Measurements from ENCODE around the gene INPP5B. TPM values are rescaled to one million over a fixed set of nuclear protein-coding genes. Genes with fewer than 3 reads are reported as not detected.
"Not testable (repeated sequence)": the region's sequence is repeated elsewhere in the genome, so short reads cannot be mapped to it uniquely, and the experiment has no call there.

The INPP5B gene
- total and polyA plus RNA-seq, 12 donors: 4.1 to 17.3 (median 12.5) TPM

GRCh38 chr1:37944816-37945215, 2.0 kb downstream of the INPP5B start:
- no peak overlapping the region for H3K4me3 ChIP-seq
- DNase-seq: no peak
- no peak for TF ChIP-seq CTCF (IDR thresholded peaks at IDR 0.05)
- H3K9me3 ChIP-seq: no peaks in the 10 kb centered on the region
- no peak for ATAC-seq
- H3K36me3 ChIP-seq: peaks cover 0 to 56% (median 32%) of the 10 kb centered on the region in 9 donors
- H3K27ac ChIP-seq: peak overlapping the region in 3 of 10 donors; percentile 94 to 97 (median 94)
- no peaks in the 10 kb centered on the region for H3K27me3 ChIP-seq
- H3K4me1 ChIP-seq: peaks cover 5 to 30% (median 19%) of the 10 kb centered on the region in 9 donors
- intact Hi-C loops (cut with DNase I): no loop called here
- 91 to 96% methylated on average over 5 of the region's 5 CpGs for WGBS, 2 donors

GRCh38 chr1:37944086-37944763, 2.6 kb downstream of the INPP5B start:
- 76 to 89% methylated on average over 4 of the region's 4 CpGs for WGBS, 2 donors
- H3K27ac ChIP-seq: no peak overlapping the region
- intact Hi-C loops (cut with DNase I): no loop called here

GRCh38 chr1:37940299-37940947, 6.4 kb downstream of the INPP5B start:
- no peak overlapping the region for H3K4me3 ChIP-seq
- no peak for DNase-seq
- H3K4me1 ChIP-seq: peaks cover 0 to 7% (median 6%) of the 10 kb centered on the region in 9 donors
- H3K27me3 ChIP-seq: no peaks in the 10 kb centered on the region
- no peak overlapping the region for H3K27ac ChIP-seq
- peak in 2 of 8 donors; percentile 17 to 62 for ATAC-seq
- H3K9me3 ChIP-seq: no peaks in the 10 kb centered on the region
- no peak for TF ChIP-seq CTCF (IDR thresholded peaks at IDR 0.05)
- H3K36me3 ChIP-seq: peaks cover 0 to 97% (median 39%) of the 10 kb centered on the region in 9 donors
- intact Hi-C loops (cut with DNase I): no loop called here
- WGBS, 2 donors: 67 to 70% methylated on average over 5 of the region's 5 CpGs

More at GRCh38 chr1:37944086-37944763, 2.6 kb downstream of the INPP5B start:
- DNase-seq (no peak), ATAC-seq (no peak)
- no peaks in the 10 kb centered on the region for H3K9me3 ChIP-seq
- H3K4me1 ChIP-seq: peaks cover 5 to 30% (median 19%) of the 10 kb centered on the region in 9 donors
- H3K36me3 ChIP-seq: peaks cover 0 to 62% (median 33%) of the 10 kb centered on the region in 9 donors
- H3K27me3 ChIP-seq: no peaks in the 10 kb centered on the region
- no peak overlapping the region for H3K4me3 ChIP-seq
- no peak for TF ChIP-seq CTCF (IDR thresholded peaks at IDR 0.05)

- H3K27me3 ChIP-seq; H3K4me1 ChIP-seq; H3K9me3 ChIP-seq; intact Hi-C loops (cut with DNase I); ATAC-seq; DNase-seq; H3K4me3 ChIP-seq; H3K27ac ChIP-seq: not testable (repeated sequence)
- WGBS, 2 donors: 97% methylated on average over 14 of the region's 14 CpGs
- H3K36me3 ChIP-seq: peaks cover 0 to 80% (median 23%) of the 10 kb centered on the region in 9 donors
Observed at GRCh38 chr1:37936760-37937159, 10.1 kb downstream of the INPP5B start.

- DNase-seq (no peak), ATAC-seq (no peak)
- Histone ChIP-seq H3K4me1 (peaks cover 0 to 41% (median 25%) of the 10 kb centered on the region in 9 donors), H3K4me3 (no peak overlapping the region), H3K27me3 (no peaks in the 10 kb centered on the region), H3K36me3 (peaks cover 0 to 60% (median 6%) of the 10 kb centered on the region in 9 donors), H3K9me3 (no peaks in the 10 kb centered on the region), H3K27ac (no peak overlapping the region)
- intact Hi-C loops (cut with DNase I): no loop called here
- TF ChIP-seq CTCF (IDR thresholded peaks at IDR 0.05): no peak
- WGBS, 2 donors: 93 to 96% methylated on average over 4 of the region's 4 CpGs
Observed at GRCh38 chr1:37932759-37933158, 14.1 kb downstream of the INPP5B start.
